SK-N-SH (cell line): ENCODE measurements around the gene EDN2. TPM values are rescaled to one million over a fixed set of nuclear protein-coding genes. Genes with fewer than 3 reads are reported as not detected.

Experiments used
- CTCF ChIA-PET: fragments of 300-600, 350-600 bp; formaldehyde crosslinking; extraction: SDS; loops from one replicate; lab custom pipeline; 2021; lab: Yijun Ruan, JAX
- POLR2A ChIA-PET: fragments of 350-600 bp; sonication (Branson Sonifier 250); formaldehyde crosslinking; extraction: SDS; loops from one replicate; lab custom pipeline; 2020; ENCODE audit warnings: antibody characterized with exemption, inconsistent platforms; lab: Yijun Ruan, JAX
- DNase-seq: peaks from one replicate; pipeline ENCODE4 v3.0.0; 2012
- H2AFZ ChIP-seq: fragments of 200-600 bp; sonication (generic); 2 replicates; pipeline ENCODE4 v1.8.1; 2016; ENCODE audit warnings: antibody characterized with exemption, mild to moderate bottlenecking, low read depth
- H3F3A ChIP-seq: fragments of 200-600 bp; sonication (generic); replicated peaks from 2 replicates; pipeline ENCODE3; 2016; ENCODE audit warnings: antibody characterized with exemption, mild to moderate bottlenecking; ENCODE audit not compliant: insufficient read depth
- H3K27ac ChIP-seq, 2 experiments: fragments of 200-500 bp in 1 of 2; fragments of 200-600 bp in 1 of 2; sonication (Bioruptor generic) in 1 of 2; sonication (generic), shearing (Covaris generic) in 1 of 2; 2 replicates each; pipeline versions ENCODE4 v1.5.1 to v1.6.1; 2014 to 2016; ENCODE audit warnings: low read depth in 2 of 2, inconsistent platforms in 1 of 2, low read length in 1 of 2, mild to moderate bottlenecking in 1 of 2, mixed read lengths in 1 of 2
- H3K27me3 ChIP-seq: fragments of 200-600 bp; sonication (generic), shearing (Covaris generic); 2 replicates; pipeline ENCODE4 v1.6.1; 2016; ENCODE audit warnings: mixed run types; ENCODE audit not compliant: insufficient read depth
- H3K36me3 ChIP-seq, 2 experiments: fragments of 200-500 bp in 1 of 2; fragments of 200-600 bp in 1 of 2; sonication (Bioruptor generic) in 1 of 2; sonication (generic) in 1 of 2; replicated peaks in 1 of 2; 2 replicates each; pipeline versions ENCODE3 to v1.5.1; 2014 to 2016; ENCODE audit warnings: low read length in 1 of 2, mild to moderate bottlenecking in 1 of 2; ENCODE audit not compliant: insufficient read depth in 2 of 2, control insufficient read depth in 1 of 2
- H3K4me1 ChIP-seq, 2 experiments: fragments of 200-500 bp in 1 of 2; fragments of 200-600 bp in 1 of 2; sonication (Bioruptor generic) in 1 of 2; sonication (generic), shearing (Covaris generic) in 1 of 2; 2 replicates each; pipeline versions ENCODE4 v1.5.1 to v1.6.1; 2014 to 2016; ENCODE audit warnings: low read depth in 1 of 2, low read length in 1 of 2, mixed run types in 1 of 2; ENCODE audit not compliant: insufficient read depth in 2 of 2, control insufficient read depth in 1 of 2
- H3K4me2 ChIP-seq: fragments of 200-600 bp; sonication (generic), shearing (Covaris generic); 2 replicates; pipeline ENCODE4 v1.6.1; 2017; ENCODE audit warnings: mixed run types
- H3K4me3 ChIP-seq, 2 experiments: fragments of 200-500 bp in 1 of 2; fragments of 200-600 bp in 1 of 2; sonication (Bioruptor generic) in 1 of 2; sonication (generic), shearing (Covaris generic) in 1 of 2; 2 replicates each; pipeline versions ENCODE4 v1.5.1 to v1.8.1; 2014 to 2016; ENCODE audit warnings: low read depth in 2 of 2, inconsistent platforms in 1 of 2, low read length in 1 of 2, mild to moderate bottlenecking in 1 of 2, mixed read lengths in 1 of 2, moderate library complexity in 1 of 2
- H3K79me2 ChIP-seq: fragments of 200-600 bp; sonication (generic); 2 replicates; pipeline ENCODE4 v1.8.1; 2017; ENCODE audit warnings: mild to moderate bottlenecking; ENCODE audit not compliant: insufficient read depth
- H3K9ac ChIP-seq: fragments of 200-600 bp; sonication (generic); 2 replicates; pipeline ENCODE4 v1.6.1; 2017; ENCODE audit warnings: mixed run types
- H3K9me2 ChIP-seq: fragments of 200-600 bp; sonication (generic); 2 replicates; pipeline ENCODE4 v1.6.1; 2017; ENCODE audit warnings: mixed run types
- H3K9me3 ChIP-seq: fragments of 200-600 bp; sonication (generic); 2 replicates; pipeline ENCODE4 v1.6.1; 2017; ENCODE audit warnings: mixed run types, mild to moderate bottlenecking, moderate library complexity
- H4K20me1 ChIP-seq: fragments of 200-600 bp; sonication (generic); 2 replicates; pipeline ENCODE4 v1.6.1; 2017; ENCODE audit warnings: mild to moderate bottlenecking, mixed run types; ENCODE audit not compliant: insufficient read depth
- ELF1 ChIP-seq: IDR thresholded peaks from 2 replicates; pipeline ENCODE4 v1.4.0; 2012
- EP300 ChIP-seq, 2 experiments: IDR thresholded peaks; 2 replicates each; pipeline versions ENCODE4 v1.4.0 to v1.6.1; 2012; ENCODE audit warnings: borderline replicate concordance in 1 of 2, low read depth in 1 of 2, low read length in 1 of 2
- FOXM1 ChIP-seq: IDR thresholded peaks from 2 replicates; pipeline ENCODE4 v1.4.0; 2012; ENCODE audit warnings: low read depth, mild to moderate bottlenecking
- GABPA ChIP-seq: IDR thresholded peaks from 2 replicates; pipeline ENCODE4 v1.4.0; 2012; ENCODE audit warnings: low read depth, mild to moderate bottlenecking
- NFIC ChIP-seq: IDR thresholded peaks from 2 replicates; pipeline ENCODE4 v1.4.0; 2012; ENCODE audit warnings: borderline replicate concordance
- PBX3 ChIP-seq: IDR thresholded peaks from 2 replicates; pipeline ENCODE4; 2012
- POLR2AphosphoS5 ChIP-seq: IDR thresholded peaks from 2 replicates; pipeline ENCODE4 v1.6.1; 2012; ENCODE audit warnings: low read depth, low read length
- RAD21 ChIP-seq: IDR thresholded peaks from 2 replicates; pipeline ENCODE4 v1.6.1; 2012; ENCODE audit warnings: mild to moderate bottlenecking, low read length
- REST ChIP-seq: IDR thresholded peaks from 2 replicates; pipeline ENCODE4 v1.6.1; 2012; ENCODE audit warnings: mild to moderate bottlenecking, low read depth, low read length, moderate library complexity
- RXRA ChIP-seq: IDR thresholded peaks from 2 replicates; pipeline ENCODE4 v1.4.0; 2012; ENCODE audit warnings: low read depth, mild to moderate bottlenecking, borderline replicate concordance
- SIN3A ChIP-seq: IDR thresholded peaks from 2 replicates; pipeline ENCODE4 v1.6.1; 2012; ENCODE audit warnings: low read depth, mild to moderate bottlenecking, low read length, moderate library complexity, borderline replicate concordance
- TCF12 ChIP-seq: IDR thresholded peaks from 2 replicates; pipeline ENCODE4 v1.4.0; 2012
- TEAD4 ChIP-seq: IDR thresholded peaks from 2 replicates; pipeline ENCODE4 v1.4.0; 2012; ENCODE audit warnings: mild to moderate bottlenecking, borderline replicate concordance; ENCODE audit not compliant: insufficient read depth
- YY1 ChIP-seq: IDR thresholded peaks from 2 replicates; pipeline ENCODE4 v1.4.0; 2012; ENCODE audit warnings: low read depth, mild to moderate bottlenecking
- WGBS: methylation state at CpG from one replicate; pipeline ENCODE4 v1.1.6; 2017; ENCODE audit warnings: low lambda C conversion rate; 5-methylcytosine and 5-hydroxymethylcytosine counted together
- polyA plus RNA-seq, 3 experiments: library from polyadenylated mRNA; depleted of rRNA; stranded (reverse); fragments of >200 nt; gene quantifications; 2 replicates each; pipeline ENCODE4 v1.2.3, GENCODE V29; 2012
- TF ChIP-seq, protein P1 (sequence below): IDR thresholded peaks from 2 replicates; pipeline ENCODE4 v1.4.0; 2012; ENCODE audit warnings: low read depth

The EDN2 gene
- polyA plus RNA-seq, 1 of the 3 experiments (the other 2 are of a cell fraction): 0.97 TPM

DNA sequence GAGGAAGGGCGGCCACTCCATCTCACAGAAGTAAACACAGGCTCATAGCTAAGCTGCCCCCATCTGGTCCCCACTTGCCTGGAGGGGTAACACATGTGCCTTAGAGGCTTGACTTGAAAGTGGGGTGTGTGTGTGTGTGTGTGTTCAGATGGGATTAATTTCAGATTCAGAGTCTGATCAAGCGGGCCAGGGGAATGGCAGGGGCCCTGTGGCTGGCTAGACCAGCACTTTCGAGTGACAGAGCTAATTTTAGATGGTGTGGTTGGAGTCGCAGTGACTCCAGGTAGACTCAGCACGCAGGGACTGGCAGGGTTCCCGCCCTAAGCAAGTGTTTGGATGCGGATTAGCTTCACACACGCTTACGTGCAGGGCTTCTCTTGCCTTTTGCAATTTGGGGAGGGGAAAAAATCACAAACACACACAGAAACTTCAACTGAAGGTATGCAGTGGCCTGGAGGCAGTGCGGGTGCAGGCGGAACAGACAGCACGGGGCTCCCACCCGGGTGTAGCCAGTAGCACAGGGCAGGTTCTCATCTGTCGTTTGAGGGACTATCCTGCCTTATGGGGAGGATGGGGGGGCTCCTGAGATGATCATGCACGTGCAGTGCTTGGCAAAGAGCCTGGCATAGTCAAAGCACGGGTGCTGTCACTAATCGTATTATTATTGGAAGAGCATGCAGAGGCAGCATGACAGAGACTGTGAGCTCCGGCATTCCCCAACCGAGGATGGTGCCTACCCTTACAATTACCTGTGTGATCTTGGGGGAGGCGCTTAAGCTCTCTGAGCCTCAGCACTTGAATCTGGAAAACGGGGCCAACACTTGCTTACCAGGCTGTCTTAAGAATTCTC lies 1.3 kb downstream of the EDN2 start (continued):
- no peak for TF ChIP-seq TEAD4
- TF ChIP-seq YY1: no peak

- no peaks in the 10 kb centered on the region for H3K9me3 ChIP-seq
- 0 out of 2 replicates have a peak, but pooled peaks cover 2% of the 10 kb centered on the region for H3K79me2 ChIP-seq
- no peak overlapping the region for H3K9ac ChIP-seq
- no peaks in the 10 kb centered on the region for H3K27me3 ChIP-seq
- H3K9me2 ChIP-seq: no peaks in the 10 kb centered on the region
- TF ChIP-seq NFIC: peak; percentile 98
- TF ChIP-seq RXRA: peak; percentile 46; the same call in 1 of the 2 replicates
- TF ChIP-seq EP300 (IDR thresholded peaks at IDR 0.05; ENCODE audit: borderline replicate concordance in 1 of 2, low read depth in 1 of 2, low read length in 1 of 2): peak in 1 of 2 experiments; percentile 47; a peak in 1 of 4 replicates
- TF ChIP-seq TEAD4: 0 out of 2 replicates have a peak, but pooled peaks have one; percentile 10
- no peak for TF ChIP-seq FOXM1
- TF ChIP-seq ELF1: no peak
- TF ChIP-seq SIN3A: 0 out of 2 replicates have a peak, but pooled peaks have one; percentile 39
- no peak for TF ChIP-seq POLR2AphosphoS5
- TF ChIP-seq REST: no peak
- TF ChIP-seq TCF12: peak; percentile 58
- TF ChIP-seq PBX3: peak; percentile 56
- no peak for TF ChIP-seq GABPA
- TF ChIP-seq, protein P1, sequence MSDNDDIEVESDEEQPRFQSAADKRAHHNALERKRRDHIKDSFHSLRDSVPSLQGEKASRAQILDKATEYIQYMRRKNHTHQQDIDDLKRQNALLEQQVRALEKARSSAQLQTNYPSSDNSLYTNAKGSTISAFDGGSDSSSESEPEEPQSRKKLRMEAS: peak; percentile 49
- no peak for TF ChIP-seq RAD21
- H3K27ac ChIP-seq: peak overlapping the region; percentile 45 to 87; a peak in 3 of 4 replicates
- 34% methylated on average over 16 of the region's 18 CpGs for WGBS
- no peak for DNase-seq
- H3K4me1 ChIP-seq: peaks cover 60 to 66% of the 10 kb centered on the region in 2 experiments
- ChIA-PET POLR2A (interaction anchor here (0.8 kb wide), 1 partner anchor 26 kb away, joined by 3 read pairs; no protein-coding TSS in a partner anchor), CTCF (interaction anchor here (0.8 to 11.2 kb wide), 10 partner anchors 10 to 51 kb away, joined by 3 to 93 read pairs (median 5); no protein-coding TSS in a partner anchor)
- no peaks in the 10 kb centered on the region for H3K36me3 ChIP-seq
- peak overlapping the region; percentile 55 for H3K4me2 ChIP-seq
- H2AFZ ChIP-seq: no peak overlapping the region
- H3K4me3 ChIP-seq: no peak overlapping the region
- no peaks in the 10 kb centered on the region for H4K20me1 ChIP-seq
- H3F3A ChIP-seq: peaks cover 20% of the 10 kb centered on the region
Measured at GRCh38 chr1:41482001-41482765, 2.3 kb downstream of the EDN2 start.
